Fibroblast of lung (primary cell): ENCODE data around the gene ROBO1. TPM values are rescaled to one million over a fixed set of nuclear protein-coding genes. Genes with fewer than 3 reads are reported as not detected.

Experiments
- DNase-seq, 2 donors: peaks; one replicate each; pipeline versions ENCODE4 v3.0.0 to v3.0.0-alpha.2; 2010; ENCODE audit warnings: low read depth in 2 of 2
- H2AFZ ChIP-seq: 2 replicates; pipeline ENCODE4 v1.5.1; 2012; ENCODE audit warnings: low read length, control low read depth, inconsistent platforms
- H3K27ac ChIP-seq: 2 replicates; pipeline ENCODE4 v1.5.1; 2011; ENCODE audit warnings: low read length, control low read depth; ENCODE audit not compliant: insufficient read depth
- H3K27me3 ChIP-seq: 2 replicates; pipeline ENCODE4 v1.5.1; 2011; ENCODE audit warnings: mild to moderate bottlenecking, low read length; ENCODE audit not compliant: control insufficient read depth, insufficient read depth
- H3K36me3 ChIP-seq: 2 replicates; pipeline ENCODE4 v1.5.1; 2011; ENCODE audit warnings: low read length; ENCODE audit not compliant: control insufficient read depth, insufficient read depth
- H3K4me1 ChIP-seq: 2 replicates; pipeline ENCODE4 v1.5.1; 2011; ENCODE audit warnings: low read length; ENCODE audit not compliant: control insufficient read depth, insufficient read depth; ENCODE audit errors: extremely low read depth
- H3K4me2 ChIP-seq: 2 replicates; pipeline ENCODE4 v1.5.1; 2011; ENCODE audit warnings: low read length, control low read depth; ENCODE audit not compliant: insufficient read depth; ENCODE audit errors: extremely low read depth
- H3K4me3 ChIP-seq, 4 experiments: fragments of 200-600 bp in 1 of 4; sonication (generic) in 1 of 4; replicated peaks in 1 of 4; 2 replicates each; pipeline ENCODE4 v1.5.1; 2011 to 2016; ENCODE audit warnings: low read length in 4 of 4, low read depth in 3 of 4, mild to moderate bottlenecking in 3 of 4, control low read depth in 2 of 4, inconsistent platforms in 1 of 4, mixed read lengths in 1 of 4; ENCODE audit not compliant: insufficient read depth in 1 of 4; ENCODE audit errors: control extremely low read depth in 1 of 4
- H3K79me2 ChIP-seq: 2 replicates; pipeline ENCODE4 v1.5.1; 2012; ENCODE audit warnings: mild to moderate bottlenecking, low read length, inconsistent platforms; ENCODE audit not compliant: control insufficient read depth, insufficient read depth
- H3K9ac ChIP-seq: 2 replicates; pipeline ENCODE4 v1.5.1; 2011; ENCODE audit warnings: mild to moderate bottlenecking, low read length, control low read depth; ENCODE audit not compliant: insufficient read depth
- H3K9me3 ChIP-seq: 2 replicates; pipeline ENCODE4 v1.5.1; 2012; ENCODE audit warnings: low read depth, low read length; ENCODE audit not compliant: control insufficient read depth, insufficient read depth
- H4K20me1 ChIP-seq: 2 replicates; pipeline ENCODE4 v1.5.1; 2011; ENCODE audit warnings: low read length; ENCODE audit not compliant: control insufficient read depth, insufficient read depth; ENCODE audit errors: extremely low read depth
- EZH2 ChIP-seq: IDR thresholded peaks from 2 replicates; pipeline ENCODE4 v1.5.1; 2012; ENCODE audit warnings: low read length, control low read depth, mild to moderate bottlenecking; ENCODE audit errors: missing control alignments
- polyA plus RNA-seq, 2 donors: library from polyadenylated mRNA; depleted of rRNA in 1 of 2; stranded (reverse) in 1 of 2; unstranded in 1 of 2; fragments of >200 nt; gene quantifications; 2 replicates each; pipeline ENCODE4 v1.2.1, GENCODE V29; 2011 to 2012; ENCODE audit warnings: missing spikeins in 1 of 2
- total RNA-seq: library from RNA; depleted of rRNA; stranded (reverse); fragments of >200 nt; gene quantifications from 2 replicates; pipeline ENCODE4 v1.2.1, GENCODE V29; 2014
- TF ChIP-seq, protein P1 (sequence below), 2 donors: IDR thresholded peaks in 1 of 2; conservative IDR thresholded peaks in 1 of 2; 1 replicate in 1 of 2; 2 replicates in 1 of 2; pipeline ENCODE4 v1.5.1; 2011 to 2012; ENCODE audit warnings: low read length in 2 of 2, control low read depth in 1 of 2, inconsistent platforms in 1 of 2, low read depth in 1 of 2, mild to moderate bottlenecking in 1 of 2

ROBO1 gene
- total and polyA plus RNA-seq, 2 donors (not counting 1 experiment from before 2014, with no cell fraction given): 53.8 to 104 TPM

DNA sequence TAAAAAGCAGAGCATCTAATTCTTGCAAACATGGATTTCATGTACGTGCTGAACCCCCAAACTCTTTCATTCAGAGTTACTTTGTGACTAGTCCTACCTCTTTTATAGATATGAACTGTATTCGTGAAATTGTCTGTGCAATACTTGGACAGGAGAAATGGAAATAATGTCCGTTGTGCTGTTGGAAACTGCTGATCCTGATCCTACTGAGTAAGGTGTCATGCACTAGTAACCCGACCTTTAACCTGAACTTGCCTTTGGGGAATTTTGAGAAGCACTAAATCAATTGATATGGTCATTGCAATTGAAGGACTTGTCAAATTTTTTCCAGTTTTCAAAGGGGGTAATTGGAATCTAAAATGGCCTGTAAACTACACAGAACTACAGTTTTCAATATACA is 856.4 kb downstream of the ROBO1 start:
- Histone ChIP-seq H3K9me3 (no peaks in the 10 kb centered on the region), H3K36me3 (no peaks in the 10 kb centered on the region), H3K79me2 (no peaks in the 10 kb centered on the region), H3K4me3 (no peak overlapping the region), H3K9ac (no peak overlapping the region), H3K27ac (no peak overlapping the region), H3K27me3 (no peaks in the 10 kb centered on the region), H4K20me1 (no peaks in the 10 kb centered on the region), H3K4me2 (no peak overlapping the region), H3K4me1 (peaks cover 2% of the 10 kb centered on the region), H2AFZ (no peak overlapping the region)
- TF ChIP-seq, protein P1, sequence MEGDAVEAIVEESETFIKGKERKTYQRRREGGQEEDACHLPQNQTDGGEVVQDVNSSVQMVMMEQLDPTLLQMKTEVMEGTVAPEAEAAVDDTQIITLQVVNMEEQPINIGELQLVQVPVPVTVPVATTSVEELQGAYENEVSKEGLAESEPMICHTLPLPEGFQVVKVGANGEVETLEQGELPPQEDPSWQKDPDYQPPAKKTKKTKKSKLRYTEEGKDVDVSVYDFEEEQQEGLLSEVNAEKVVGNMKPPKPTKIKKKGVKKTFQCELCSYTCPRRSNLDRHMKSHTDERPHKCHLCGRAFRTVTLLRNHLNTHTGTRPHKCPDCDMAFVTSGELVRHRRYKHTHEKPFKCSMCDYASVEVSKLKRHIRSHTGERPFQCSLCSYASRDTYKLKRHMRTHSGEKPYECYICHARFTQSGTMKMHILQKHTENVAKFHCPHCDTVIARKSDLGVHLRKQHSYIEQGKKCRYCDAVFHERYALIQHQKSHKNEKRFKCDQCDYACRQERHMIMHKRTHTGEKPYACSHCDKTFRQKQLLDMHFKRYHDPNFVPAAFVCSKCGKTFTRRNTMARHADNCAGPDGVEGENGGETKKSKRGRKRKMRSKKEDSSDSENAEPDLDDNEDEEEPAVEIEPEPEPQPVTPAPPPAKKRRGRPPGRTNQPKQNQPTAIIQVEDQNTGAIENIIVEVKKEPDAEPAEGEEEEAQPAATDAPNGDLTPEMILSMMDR (conservative IDR thresholded peaks at IDR 0.05 in 1 of 2, IDR thresholded peaks at IDR 0.05 in 1 of 2; ENCODE audit: low read depth in 1 of 2, low read length in 2 of 2): no peak
- TF ChIP-seq EZH2: no peak
- DNase-seq: no peak

DNA sequence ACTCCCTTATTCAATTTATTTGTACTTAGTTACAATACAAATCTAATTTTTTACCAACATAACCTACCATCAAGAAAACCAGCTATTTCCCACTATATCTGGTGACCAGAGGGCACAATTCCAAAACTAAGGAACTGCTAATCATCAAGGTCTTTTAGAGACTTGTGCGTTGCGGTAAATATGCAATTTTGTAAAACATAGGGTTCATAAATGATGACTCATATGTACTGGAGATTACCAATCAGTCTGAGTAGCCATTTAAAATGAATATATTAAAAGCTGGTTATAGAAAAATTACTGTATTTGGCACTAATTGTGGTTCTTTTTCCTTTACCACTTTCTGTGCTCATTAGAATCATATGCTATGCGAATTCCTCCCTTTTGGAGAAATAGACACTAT is 859.6 kb downstream of the ROBO1 start:
- H3K9me3 ChIP-seq: no peaks in the 10 kb centered on the region
- H3K79me2 ChIP-seq: no peaks in the 10 kb centered on the region
- no peak overlapping the region for H3K4me3 ChIP-seq
- peaks cover 2% of the 10 kb centered on the region for H3K4me1 ChIP-seq
- H3K27me3 ChIP-seq: no peaks in the 10 kb centered on the region
- no peak overlapping the region for H3K27ac ChIP-seq
- no peak overlapping the region for H2AFZ ChIP-seq
- no peak overlapping the region for H3K4me2 ChIP-seq
- peak; percentile 26 to 73 for DNase-seq
- no peaks in the 10 kb centered on the region for H4K20me1 ChIP-seq
- no peak overlapping the region for H3K9ac ChIP-seq
- TF ChIP-seq, protein P1 (conservative IDR thresholded peaks at IDR 0.05 in 1 of 2, IDR thresholded peaks at IDR 0.05 in 1 of 2; ENCODE audit: low read depth in 1 of 2, low read length in 2 of 2): no peak
- no peak for TF ChIP-seq EZH2
- no peaks in the 10 kb centered on the region for H3K36me3 ChIP-seq

DNA sequence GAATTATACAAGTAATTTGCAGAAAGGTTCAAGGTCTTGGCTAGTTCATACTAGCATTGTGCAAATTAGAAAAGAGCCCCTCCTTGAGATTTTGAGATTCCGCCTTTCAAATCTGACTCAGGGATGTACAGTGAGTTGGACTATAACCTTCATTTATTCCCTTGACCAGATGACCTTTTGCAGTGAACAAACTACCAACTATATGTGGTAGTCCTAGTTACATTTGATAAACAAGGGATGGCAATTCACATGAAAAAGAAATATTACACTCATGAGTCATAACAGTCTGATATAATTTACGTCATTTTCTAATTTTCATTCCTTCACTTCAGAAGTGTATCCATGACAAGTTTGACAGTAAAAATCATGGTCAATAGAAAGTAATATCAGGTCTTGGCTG is 860.4 kb downstream of the ROBO1 start:
- no peaks in the 10 kb centered on the region for H3K79me2 ChIP-seq
- no peak overlapping the region for H3K9ac ChIP-seq
- H4K20me1 ChIP-seq: no peaks in the 10 kb centered on the region
- H3K4me1 ChIP-seq: peaks cover 2% of the 10 kb centered on the region
- H3K36me3 ChIP-seq: no peaks in the 10 kb centered on the region
- H3K4me3 ChIP-seq: no peak overlapping the region
- peak overlapping the region; percentile 11 for H3K27ac ChIP-seq
- H2AFZ ChIP-seq: no peak overlapping the region
- no peak overlapping the region for H3K4me2 ChIP-seq
- peak; percentile 17 to 80 for DNase-seq
- H3K27me3 ChIP-seq: no peaks in the 10 kb centered on the region
- H3K9me3 ChIP-seq: no peaks in the 10 kb centered on the region
- TF ChIP-seq EZH2: no peak
- TF ChIP-seq, protein P1 (conservative IDR thresholded peaks at IDR 0.05 in 1 of 2, IDR thresholded peaks at IDR 0.05 in 1 of 2; ENCODE audit: low read depth in 1 of 2, low read length in 2 of 2): no peak
